HepG2 (cell line): ENCODE results near the gene OGFR. TPM values are rescaled to one million over a fixed set of nuclear protein-coding genes. Genes with fewer than 3 reads are reported as not detected.
A peak's percentile ranks its signal among the peaks of the same experiment; 100 is the strongest.

Experiments
- ATF7 ChIP-seq, 2 experiments: fragments of 450-650 bp in 1 of 2; sonication (generic) in 1 of 2; formaldehyde crosslinking in 1 of 2; IDR thresholded peaks; 2 replicates each; pipeline versions ENCODE4 v1.4.0 to v1.6.1; 2016 to 2020; ENCODE audit warnings: antibody characterized with exemption in 1 of 2, mild to moderate bottlenecking in 1 of 2, missing genetic modification reagents in 1 of 2
- ATF7-NPFF ChIP-seq: sonication (generic); formaldehyde crosslinking; IDR thresholded peaks from 2 replicates; pipeline ENCODE4 v1.8.1; 2023; ENCODE audit warnings: mild to moderate bottlenecking, low read depth, missing genetic modification reagents, moderate library complexity
- EHMT2 ChIP-seq: fragments of 200-600 bp; sonication (generic); IDR thresholded peaks from 2 replicates; pipeline ENCODE4 v1.7.0; 2017; ENCODE audit warnings: antibody characterized with exemption, low read depth, low read length, borderline replicate concordance
- FOXM1 ChIP-seq: sonication (generic); formaldehyde crosslinking; IDR thresholded peaks from 2 replicates; pipeline ENCODE4 v1.5.0; 2020; ENCODE audit warnings: missing genetic modification reagents
- MIXL1 ChIP-seq: IDR thresholded peaks from 2 replicates; pipeline ENCODE4 v1.6.1; 2016
- NR2C2 ChIP-seq: sonication (generic); formaldehyde crosslinking; IDR thresholded peaks from 2 replicates; pipeline ENCODE4 v1.4.0; 2020; ENCODE audit warnings: missing genetic modification reagents, mild to moderate bottlenecking, moderate library complexity, borderline replicate concordance
- PRDM15 ChIP-seq: sonication (generic); formaldehyde crosslinking; IDR thresholded peaks from 2 replicates; pipeline ENCODE4 v1.4.0; 2020; ENCODE audit warnings: missing genetic modification reagents
- RFX3 ChIP-seq: IDR thresholded peaks from 2 replicates; pipeline ENCODE4 v1.6.1; 2016; ENCODE audit warnings: missing biosample characterization, missing genetic modification reagents
- RNF219 ChIP-seq: sonication (generic); formaldehyde crosslinking; IDR thresholded peaks from 2 replicates; pipeline ENCODE4 v1.5.0; 2020; ENCODE audit warnings: mild to moderate bottlenecking, missing genetic modification reagents
- SKI ChIP-seq: fragments of 450-650 bp; IDR thresholded peaks from one replicate; pipeline ENCODE4 v1.6.1; 2018; ENCODE audit warnings: mild to moderate bottlenecking; ENCODE audit not compliant: partially characterized antibody
- TP53 ChIP-seq: sonication (generic); formaldehyde crosslinking; conservative IDR thresholded peaks from 2 replicates; pipeline ENCODE4 v1.4.0; 2020; ENCODE audit warnings: missing genetic modification reagents
- TRIM24 ChIP-seq: sonication (generic); formaldehyde crosslinking; IDR thresholded peaks from 2 replicates; pipeline ENCODE4 v1.8.0; 2022; ENCODE audit warnings: mild to moderate bottlenecking, missing genetic modification reagents
- TSC22D2 ChIP-seq: sonication (generic); formaldehyde crosslinking; IDR thresholded peaks from 2 replicates; pipeline ENCODE4 v1.5.1; 2020; ENCODE audit warnings: missing genetic modification reagents, mild to moderate bottlenecking, borderline replicate concordance
- ZNF549 ChIP-seq: sonication (generic); formaldehyde crosslinking; IDR thresholded peaks from 2 replicates; pipeline ENCODE4 v1.5.0; 2020; ENCODE audit warnings: missing genetic modification reagents
- ZNF576 ChIP-seq: sonication (generic); formaldehyde crosslinking; IDR thresholded peaks from 2 replicates; pipeline ENCODE4 v1.4.0; 2020; ENCODE audit warnings: mild to moderate bottlenecking, missing genetic modification reagents
- ZNF646 ChIP-seq: sonication (generic); formaldehyde crosslinking; IDR thresholded peaks from 2 replicates; pipeline ENCODE4 v1.9.0; 2021; ENCODE audit warnings: mild to moderate bottlenecking, missing genetic modification reagents
- polyA plus RNA-seq, 8 experiments: library from polyadenylated mRNA; depleted of rRNA in 3 of 8; stranded (reverse) in 7 of 8; unstranded in 1 of 8; fragments of >200 nt; fragmentation: Illumina TruSeq in 4 of 8; extraction: Trizol in 4 of 8; gene quantifications; 2 replicates each; pipeline versions ENCODE4 v1.2.1 to v1.2.3, GENCODE V29; 2011 to 2016; ENCODE audit warnings: low read depth in 4 of 8, missing spikeins in 1 of 8, mixed read lengths in 1 of 8; ENCODE audit not compliant: insufficient read depth in 1 of 8
- total RNA-seq, 5 experiments: library from RNA; depleted of rRNA; stranded (reverse); fragments of >200 nt; fragmentation: Illumina TruSeq; extraction: Trizol; gene quantifications; 2 replicates each; pipeline ENCODE4 v1.2.3, GENCODE V29; 2016; ENCODE audit warnings: low read depth in 1 of 5

The OGFR gene
- total and polyA plus RNA-seq, 2 of the 13 experiments (the other 11 are each of a cell fraction or from before 2014, with no cell fraction given): 47.7 to 81.8 TPM

- TF ChIP-seq PRDM15 (CRISPR knock-in tag) (no peak), NR2C2 (CRISPR knock-in tag) (no peak), FOXM1 (CRISPR knock-in tag) (no peak), RNF219 (CRISPR knock-in tag) (no peak), RFX3 (CRISPR knock-in tag) (no peak), TSC22D2 (CRISPR knock-in tag) (peak; percentile 52; the same call in 1 of the 2 replicates), SKI (peak; percentile 77), EHMT2 (no peak), ZNF646 (CRISPR knock-in tag) (no peak), TRIM24 (CRISPR knock-in tag) (no peak), ZNF549 (no peak), MIXL1 (CRISPR knock-in tag) (0 out of 2 replicates have a peak, but pooled peaks have one; percentile 52), ATF7 (IDR thresholded peaks at IDR 0.05) (no peak), ATF7 (CRISPR knock-in tag; IDR thresholded peaks at IDR 0.05) (no peak), TP53 (CRISPR knock-in tag) (no peak), ATF7-NPFF (CRISPR knock-in tag) (0 out of 2 replicates have a peak, but pooled peaks have one; percentile 18), ZNF576 (no peak)
These were observed 13.1 kb upstream of the OGFR start (continued) for GRCh38 chr20:62791301-62792181.
